GM19099 (cell line): ENCODE measurements around the gene DAG1.

Experiments used
- POLR2A ChIP-seq: IDR thresholded peaks from 3 replicates; pipeline ENCODE4 v1.6.1; 2011; ENCODE audit warnings: low read depth; ENCODE audit not compliant: insufficient read length; ENCODE audit errors: extremely low read depth

The DAG1 gene

DNA sequence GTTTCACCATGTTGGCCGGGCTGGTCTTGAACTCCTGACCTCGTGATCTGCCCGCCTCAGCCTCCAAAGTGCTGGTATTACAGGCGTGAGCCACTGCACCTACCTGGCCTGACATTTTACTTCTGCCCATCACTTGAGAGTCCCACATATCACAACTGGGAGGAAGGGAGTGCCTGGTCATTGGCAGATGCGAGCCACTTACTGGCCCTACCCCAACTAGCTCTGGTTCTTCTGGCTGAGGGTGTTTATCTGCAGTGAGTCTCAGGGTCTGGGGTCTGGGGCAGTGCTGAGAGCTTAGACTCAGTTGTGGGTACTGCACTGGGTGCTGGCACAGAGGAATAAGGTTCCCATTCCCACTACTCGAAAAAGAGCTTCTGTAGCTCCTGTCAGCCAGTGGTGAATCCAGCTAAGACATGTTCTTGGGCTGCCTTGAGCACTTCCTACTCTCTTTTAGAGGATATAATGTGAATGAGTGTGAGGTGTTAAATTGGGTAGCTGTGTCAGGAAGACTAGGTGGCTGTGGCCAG is 30.2 kb downstream of the DAG1 start:
- no peak for TF ChIP-seq POLR2A

- TF ChIP-seq POLR2A = no peak
Observed at GRCh38 chr3:49500732-49501609, 30.9 kb downstream of the DAG1 start.

- TF ChIP-seq POLR2A = no peak
Observed at GRCh38 chr3:49501842-49502241, 31.8 kb downstream of the DAG1 start.

- TF ChIP-seq POLR2A = no peak
Observed at GRCh38 chr3:49506906-49507305, 36.8 kb downstream of the DAG1 start.

- no peak for TF ChIP-seq POLR2A
Observed at GRCh38 chr3:49509028-49509561, 39.0 kb downstream of the DAG1 start.

- TF ChIP-seq POLR2A = no peak
Observed at GRCh38 chr3:49511639-49512038, 41.6 kb downstream of the DAG1 start.

- TF ChIP-seq POLR2A = no peak
Observed at GRCh38 chr3:49512781-49513355, 42.8 kb downstream of the DAG1 start.

GRCh38 chr3:49513494-49514124 is 43.5 kb downstream of the DAG1 start:
- TF ChIP-seq POLR2A = no peak

- no peak for TF ChIP-seq POLR2A
Observed at GRCh38 chr3:49518016-49518415, 47.9 kb downstream of the DAG1 start.

DNA sequence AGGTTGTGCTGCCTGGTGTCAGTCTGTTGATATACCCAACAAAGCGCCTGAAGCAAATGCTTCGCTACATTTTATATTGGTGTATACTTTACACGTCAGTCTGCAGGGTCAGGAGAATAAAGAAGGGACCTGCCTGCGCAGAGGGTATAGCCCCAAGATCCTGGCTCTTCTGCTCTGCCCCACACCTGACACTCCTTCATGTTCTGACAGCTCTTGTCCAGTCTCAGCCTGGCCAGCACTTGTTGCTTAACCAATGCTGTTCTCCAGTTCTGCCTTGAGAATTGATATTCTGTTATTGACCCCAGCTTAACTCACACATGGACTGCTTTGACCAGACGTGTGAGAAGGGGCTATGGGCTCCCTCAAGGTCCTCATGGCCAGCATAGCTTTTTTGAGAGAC is 48.4 kb downstream of the DAG1 start:
- TF ChIP-seq POLR2A = no peak

- no peak for TF ChIP-seq POLR2A
Observed at GRCh38 chr3:49519296-49519695, 49.2 kb downstream of the DAG1 start.

DNA sequence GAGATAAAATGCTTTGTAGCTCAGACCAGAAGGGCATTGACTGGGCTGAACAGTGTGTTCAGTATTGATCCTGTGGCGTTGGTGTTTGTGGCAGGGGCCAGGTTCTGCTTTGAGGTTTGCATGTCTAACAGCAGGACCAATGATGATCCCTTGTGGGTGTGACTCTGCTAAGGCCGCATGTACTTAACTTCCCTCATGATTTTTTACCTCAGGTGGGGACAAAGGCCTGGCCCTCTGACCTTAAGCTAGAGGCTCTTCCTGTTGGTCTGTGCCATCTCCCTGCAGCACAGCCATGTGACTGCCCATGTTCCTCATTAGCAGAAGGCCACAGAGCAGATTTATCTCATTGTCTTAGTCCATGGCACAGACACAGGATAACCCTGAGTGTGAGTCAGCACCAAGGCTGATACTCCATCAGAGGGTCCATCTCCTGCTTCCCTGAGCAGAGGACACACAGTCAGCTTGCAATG is 49.9 kb downstream of the DAG1 start:
- TF ChIP-seq POLR2A = no peak

- no peak for TF ChIP-seq POLR2A
Observed at GRCh38 chr3:49523756-49524747, 54.0 kb downstream of the DAG1 start.

- TF ChIP-seq POLR2A = no peak
Observed at GRCh38 chr3:49529567-49529966, 59.5 kb downstream of the DAG1 start.
